RCC 7860 (cell line): ENCODE results near the gene CFAP410.
A peak's percentile ranks its signal among the peaks of the same experiment; 100 is the strongest.

Experiments
- DNase-seq: peaks from one replicate; pipeline ENCODE4 v3.0.0-alpha.2; 2015; ENCODE audit warnings: low spot score
- FAIRE-seq: peaks from 2 replicates; lab custom pipeline; 2012; peaks lifted over from hg19 to GRCh38; lab: Jason Lieb, UNC

Gene CFAP410

GRCh38 chr21:44301961-44302406 lies 37.2 kb downstream of the CFAP410 start:
- FAIRE-seq (no peak), DNase-seq (no peak)

GRCh38 chr21:44301141-44301540 lies 38.0 kb downstream of the CFAP410 start:
- FAIRE-seq (no peak), DNase-seq (no peak)

GRCh38 chr21:44300262-44300959 lies 38.8 kb downstream of the CFAP410 start:
- DNase-seq (peak; percentile 7), FAIRE-seq (no peak)

- DNase-seq: no peak
- no peak for FAIRE-seq
Measured at GRCh38 chr21:44299458-44300261, 39.5 kb downstream of the CFAP410 start, which contains the start of gene PFKL. Gene PFKL (plus strand): TSS chr21:44300053. CDS start chr21:44300106, 53 bp downstream.

- no peak for DNase-seq
- no peak for FAIRE-seq
Measured at GRCh38 chr21:44299085-44299457, 40.1 kb downstream of the CFAP410 start.

GRCh38 chr21:44298301-44298700 lies 40.9 kb downstream of the CFAP410 start:
- DNase-seq: no peak
- FAIRE-seq: no peak

GRCh38 chr21:44297525-44298290 lies 41.5 kb downstream of the CFAP410 start:
- no peak for FAIRE-seq
- peak; percentile 71 for DNase-seq

GRCh38 chr21:44296916-44297315 lies 42.3 kb downstream of the CFAP410 start:
- FAIRE-seq (no peak), DNase-seq (no peak)

GRCh38 chr21:44296103-44296519 lies 43.1 kb downstream of the CFAP410 start:
- FAIRE-seq: no peak
- DNase-seq: no peak

GRCh38 chr21:44295646-44296045 lies 43.5 kb downstream of the CFAP410 start:
- FAIRE-seq: no peak

GRCh38 chr21:44295163-44295573 lies 44.0 kb downstream of the CFAP410 start:
- no peak for FAIRE-seq

More at GRCh38 chr21:44295646-44296045, 43.5 kb downstream of the CFAP410 start:
- DNase-seq: no peak

GRCh38 chr21:44294391-44295162 lies 44.6 kb downstream of the CFAP410 start:
- DNase-seq (no peak), FAIRE-seq (no peak)

More at GRCh38 chr21:44295163-44295573, 44.0 kb downstream of the CFAP410 start:
- DNase-seq: no peak

GRCh38 chr21:44293551-44294231 lies 45.5 kb downstream of the CFAP410 start:
- no peak for FAIRE-seq
- no peak for DNase-seq

- FAIRE-seq (no peak), DNase-seq (no peak)
Measured at GRCh38 chr21:44292812-44293195, 46.4 kb downstream of the CFAP410 start.

- no peak for DNase-seq
- FAIRE-seq: no peak
Measured at GRCh38 chr21:44291936-44292811, 47.0 kb downstream of the CFAP410 start.

- DNase-seq: no peak
- FAIRE-seq: no peak
Measured at GRCh38 chr21:44291078-44291935, 47.9 kb downstream of the CFAP410 start.

GRCh38 chr21:44290327-44291077 lies 48.7 kb downstream of the CFAP410 start:
- no peak for FAIRE-seq

More at GRCh38 chr21:44290327-44291077, 48.7 kb downstream of the CFAP410 start:
- DNase-seq: no peak
